Fibroblast of the aortic adventitia (primary cell): ENCODE data around the gene TPK1. TPM values are rescaled to one million over a fixed set of nuclear protein-coding genes. Genes with fewer than 3 reads are reported as not detected.

Source experiments
- DNase-seq: peaks from one replicate; pipeline ENCODE4 v3.0.0-alpha.2; 2010; ENCODE audit warnings: low read depth
- H3K4me3 ChIP-seq: 2 replicates; pipeline ENCODE4 v1.5.1; 2011; ENCODE audit warnings: low read depth, mild to moderate bottlenecking, control low read depth, low read length, moderate library complexity
- CTCF ChIP-seq: IDR thresholded peaks from 2 replicates; pipeline ENCODE4 v1.5.1; 2011; ENCODE audit warnings: mild to moderate bottlenecking, low read length, control low read depth, inconsistent platforms; ENCODE audit not compliant: insufficient read depth
- total RNA-seq: library from RNA; depleted of rRNA; stranded (reverse); fragments of >200 nt; gene quantifications from 2 replicates; pipeline ENCODE4 v1.2.3, GENCODE V29; 2012; ENCODE audit warnings: low replicate concordance

The TPK1 gene
- total RNA-seq, 1 donor = 7.6 TPM

DNA sequence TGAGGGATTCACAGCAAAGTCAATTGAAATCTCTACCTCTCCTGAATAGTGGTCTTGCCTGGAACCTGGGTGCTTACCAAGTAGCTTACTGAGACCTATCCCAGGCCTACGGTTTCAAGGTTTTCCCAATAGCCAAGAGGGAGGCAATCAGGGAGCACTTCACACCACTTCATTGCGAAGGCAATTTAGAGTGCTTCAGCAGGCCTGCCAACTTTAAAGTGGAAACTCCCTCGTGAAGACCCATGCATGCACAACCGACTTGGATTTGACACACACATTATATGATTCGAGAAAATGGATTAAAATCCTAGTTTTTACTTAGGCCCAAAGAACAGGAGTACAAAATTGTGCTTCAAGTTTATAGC is 380.8 kb downstream of the TPK1 start:
- TF ChIP-seq CTCF = no peak
- H3K4me3 ChIP-seq = no peak overlapping the region
- no peak for DNase-seq

DNA sequence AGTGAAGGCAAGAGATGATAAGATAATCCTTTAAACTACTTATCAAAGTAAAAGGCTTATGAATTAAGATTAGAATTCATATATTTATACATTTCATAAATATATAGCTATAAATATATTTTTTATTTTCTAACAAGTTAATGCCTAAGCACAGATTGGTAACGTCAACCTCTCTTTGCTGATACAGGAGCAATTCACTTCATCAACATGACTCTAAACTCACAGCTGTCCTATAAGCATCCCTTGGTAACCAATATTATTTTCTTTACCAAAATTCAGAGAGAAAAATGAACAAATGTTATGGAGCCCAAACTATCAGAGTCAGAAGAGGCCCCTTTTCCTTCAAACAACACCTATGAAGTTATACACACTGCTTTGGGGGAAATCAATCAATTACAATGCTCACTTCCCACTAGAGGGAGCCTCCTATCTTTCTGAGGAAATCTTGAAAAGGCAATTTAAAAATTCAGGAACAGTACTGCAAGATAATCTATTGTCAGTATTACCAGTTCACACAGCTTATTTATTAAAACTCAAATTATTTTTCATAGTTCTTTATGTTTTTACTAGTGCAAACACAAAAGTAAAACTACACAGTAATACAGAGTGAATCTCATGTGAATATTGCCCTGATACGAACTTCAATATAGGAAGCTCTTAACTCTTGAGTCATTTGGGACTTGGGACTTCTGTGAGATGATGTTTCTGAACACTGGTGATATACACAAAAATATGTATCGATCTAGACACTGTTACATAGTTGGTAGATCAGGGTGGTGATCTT is 381.4 kb downstream of the TPK1 start:
- no peak overlapping the region for H3K4me3 ChIP-seq
- TF ChIP-seq CTCF = peak; percentile 39
- DNase-seq = peak; percentile 2

DNA sequence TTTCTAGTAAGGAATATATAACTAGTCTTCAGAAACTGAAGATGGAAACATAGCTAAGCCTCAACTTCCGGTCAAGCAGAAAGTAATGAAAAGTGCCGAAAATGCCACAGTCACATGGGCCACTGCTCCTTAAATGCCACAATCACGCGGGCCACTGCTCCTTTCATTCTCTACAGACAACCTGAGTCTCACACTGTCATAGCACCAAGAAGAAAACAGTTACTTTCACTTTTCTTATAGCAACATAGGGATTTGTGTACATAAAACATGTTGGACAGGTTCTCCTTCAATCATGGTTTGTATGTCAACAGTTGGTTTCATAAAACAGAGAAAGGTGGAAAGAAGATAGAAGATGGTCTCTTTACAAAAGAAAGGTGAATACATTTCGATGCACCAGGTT is 383.8 kb downstream of the TPK1 start:
- no peak overlapping the region for H3K4me3 ChIP-seq
- no peak for TF ChIP-seq CTCF
- DNase-seq = no peak

DNA sequence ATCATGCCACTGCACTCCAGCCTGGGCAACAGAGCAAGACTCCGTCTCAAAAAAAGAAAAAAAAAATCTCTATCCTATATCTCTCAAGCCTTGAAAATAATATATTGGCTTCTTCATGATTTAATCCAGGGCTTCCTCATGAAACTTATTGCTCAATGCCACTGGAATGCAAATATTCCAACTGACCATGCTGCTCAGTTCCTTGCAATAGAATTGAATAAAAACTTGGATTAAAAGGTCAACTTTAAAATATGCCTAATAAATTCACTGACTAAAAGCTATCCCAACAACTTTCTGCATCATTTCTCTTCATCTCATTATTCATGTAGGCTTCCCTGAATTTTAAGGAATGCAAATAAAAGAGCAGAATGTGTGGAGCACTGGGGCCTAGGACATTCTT is 390.3 kb downstream of the TPK1 start:
- no peak overlapping the region for H3K4me3 ChIP-seq
- no peak for TF ChIP-seq CTCF
- DNase-seq = peak; percentile 1

GRCh38 chr7:144439717-144440205 is 396.1 kb downstream of the TPK1 start:
- TF ChIP-seq CTCF = no peak
- no peak for DNase-seq
- no peak overlapping the region for H3K4me3 ChIP-seq

GRCh38 chr7:144438759-144439158 is 397.1 kb downstream of the TPK1 start:
- TF ChIP-seq CTCF = no peak
- H3K4me3 ChIP-seq = no peak overlapping the region
- DNase-seq = no peak
